Neural cell (in vitro differentiated cells): Measurements from ENCODE around the gene PKNOX2. TPM values are rescaled to one million over a fixed set of nuclear protein-coding genes. Genes with fewer than 3 reads are reported as not detected.

Experiments used
- H2AFZ ChIP-seq: fragments of 200-600, 300-800 bp; sonication (generic), shearing (Covaris generic); 2 replicates; pipeline ENCODE4 v1.6.0; 2014; ENCODE audit warnings: low read depth, mild to moderate bottlenecking, antibody characterized with exemption, low read length, moderate library complexity
- H3F3A ChIP-seq: fragments of 200-600 bp; shearing (Covaris generic); 2 replicates; pipeline ENCODE4 v1.6.1; 2016; ENCODE audit warnings: mild to moderate bottlenecking, moderate library complexity, mixed read lengths, antibody characterized with exemption, low read length; ENCODE audit not compliant: insufficient read depth, poor library complexity, severe bottlenecking
- H3K27ac ChIP-seq: fragments of 200-600, 300-800 bp; sonication (generic), shearing (Covaris generic); 2 replicates; pipeline ENCODE4 v1.5.1; 2014; ENCODE audit warnings: mild to moderate bottlenecking, low read length, moderate library complexity
- H3K27me3 ChIP-seq: fragments of 300-800, 200-600 bp; sonication (generic), shearing (Covaris generic); 2 replicates; pipeline ENCODE4 v1.6.0; 2014; ENCODE audit warnings: mild to moderate bottlenecking, low read depth, low read length, moderate library complexity; ENCODE audit not compliant: insufficient read depth
- H3K36me3 ChIP-seq: fragments of 300-800, 200-600 bp; sonication (generic), shearing (Covaris generic); 2 replicates; pipeline ENCODE4 v1.5.1; 2014; ENCODE audit warnings: mild to moderate bottlenecking, antibody characterized with exemption, low read length, moderate library complexity; ENCODE audit not compliant: insufficient read depth
- H3K4me2 ChIP-seq: fragments of 300-800, 200-600 bp; sonication (generic), shearing (Covaris generic); 2 replicates; pipeline ENCODE4 v1.6.0; 2014; ENCODE audit warnings: mild to moderate bottlenecking, low read length
- H3K4me3 ChIP-seq: fragments of 300-800, 200-600 bp; sonication (generic), shearing (Covaris generic); 2 replicates; pipeline ENCODE4 v1.5.1; 2014; ENCODE audit warnings: mild to moderate bottlenecking, low read length, moderate library complexity
- H3K79me2 ChIP-seq: fragments of 200-600 bp; shearing (Covaris generic); replicated peaks from 2 replicates; pipeline ENCODE4 v1.6.0; 2014; ENCODE audit warnings: mild to moderate bottlenecking, low read length, moderate library complexity; ENCODE audit not compliant: insufficient read depth
- H3K9ac ChIP-seq: fragments of 300-800, 200-600 bp; sonication (generic), shearing (Covaris generic); 2 replicates; pipeline ENCODE4 v1.6.1; 2016; ENCODE audit warnings: mild to moderate bottlenecking, low read length, mixed read lengths
- H3K9me2 ChIP-seq: fragments of 200-600 bp; shearing (Covaris generic); 2 replicates; pipeline ENCODE4 v1.6.1; 2016; ENCODE audit warnings: mild to moderate bottlenecking, low read length, mixed read lengths; ENCODE audit not compliant: insufficient read depth
- H3K9me3 ChIP-seq: fragments of 200-600, 300-800 bp; sonication (generic), shearing (Covaris generic); 2 replicates; pipeline ENCODE4 v1.6.1; 2016; ENCODE audit warnings: mild to moderate bottlenecking, mixed run types, low read length, moderate library complexity, mixed read lengths
- H4K20me1 ChIP-seq: fragments of 200-600 bp; shearing (Covaris generic); 2 replicates; pipeline ENCODE4 v1.6.1; 2016; ENCODE audit warnings: mild to moderate bottlenecking, mixed run types; ENCODE audit not compliant: insufficient read depth
- CTCF ChIP-seq: fragments of 450-650 bp; IDR thresholded peaks from 2 replicates; pipeline ENCODE4 v1.5.1; 2014; ENCODE audit warnings: antibody characterized with exemption, mild to moderate bottlenecking, moderate library complexity; ENCODE audit not compliant: poor library complexity, severe bottlenecking
- EP300 ChIP-seq: fragments of 450-650 bp; conservative IDR thresholded peaks from 2 replicates; pipeline ENCODE4 v1.6.1; 2014; ENCODE audit warnings: antibody characterized with exemption, mild to moderate bottlenecking, moderate library complexity; ENCODE audit not compliant: poor library complexity, severe bottlenecking
- EZH2 ChIP-seq: fragments of 200-600, 300-800 bp; shearing (Covaris generic), sonication (generic); IDR thresholded peaks from 2 replicates; pipeline ENCODE4 v1.6.1; 2014; ENCODE audit warnings: antibody characterized with exemption, low read length, borderline replicate concordance, mild to moderate bottlenecking; ENCODE audit not compliant: insufficient read depth, poor library complexity, severe bottlenecking
- MXI1 ChIP-seq: fragments of 450-650 bp; conservative IDR thresholded peaks from 2 replicates; pipeline ENCODE4 v1.6.1; 2014; ENCODE audit warnings: antibody characterized with exemption, mild to moderate bottlenecking; ENCODE audit not compliant: poor library complexity, severe bottlenecking
- POLR2AphosphoS5 ChIP-seq: IDR thresholded peaks from 2 replicates; pipeline ENCODE4 v1.6.1; 2012
- RAD21 ChIP-seq: fragments of 450-650 bp; conservative IDR thresholded peaks from 2 replicates; pipeline ENCODE4 v1.6.1; 2014; ENCODE audit warnings: antibody characterized with exemption, mild to moderate bottlenecking, moderate library complexity
- REST ChIP-seq: IDR thresholded peaks from 2 replicates; pipeline ENCODE4 v1.6.1; 2012; ENCODE audit warnings: borderline replicate concordance
- SMC3 ChIP-seq: fragments of 450-650 bp; conservative IDR thresholded peaks from 2 replicates; pipeline ENCODE4 v1.6.1; 2014; ENCODE audit warnings: antibody characterized with exemption, mild to moderate bottlenecking, moderate library complexity; ENCODE audit not compliant: poor library complexity
- TAF1 ChIP-seq: IDR thresholded peaks from 2 replicates; pipeline ENCODE4 v1.6.1; 2012; ENCODE audit warnings: low read depth
- polyA plus RNA-seq: library from polyadenylated mRNA; depleted of rRNA; stranded (reverse); fragments of >200 nt; gene quantifications from 2 replicates; pipeline ENCODE4 v1.2.3, GENCODE V29; 2014

Gene PKNOX2
- polyA plus RNA-seq, 1 donor from 2014 or later = 0.99 TPM

- Histone ChIP-seq H3F3A (no peaks in the 10 kb centered on the region), H3K27me3 (no peaks in the 10 kb centered on the region), H3K27ac (no peak overlapping the region), H3K9me2 (no peaks in the 10 kb centered on the region), H3K9ac (no peak overlapping the region), H2AFZ (no peak overlapping the region), H4K20me1 (no peaks in the 10 kb centered on the region), H3K4me2 (no peak overlapping the region), H3K79me2 (no peaks in the 10 kb centered on the region), H3K36me3 (no peaks in the 10 kb centered on the region), H3K4me3 (no peak overlapping the region), H3K9me3 (no peaks in the 10 kb centered on the region)
- TF ChIP-seq RAD21 = no peak
- TF ChIP-seq CTCF = no peak
- TF ChIP-seq SMC3 = no peak
- TF ChIP-seq EP300 = no peak
- TF ChIP-seq TAF1 = no peak
- no peak for TF ChIP-seq MXI1
- no peak for TF ChIP-seq REST
- TF ChIP-seq POLR2AphosphoS5 = no peak
- no peak for TF ChIP-seq EZH2
Measured at GRCh38 chr11:125201525-125202141, 37.1 kb downstream of the PKNOX2 start.

- no peaks in the 10 kb centered on the region for H3K9me2 ChIP-seq
- H3K36me3 ChIP-seq = no peaks in the 10 kb centered on the region
- H3F3A ChIP-seq = no peaks in the 10 kb centered on the region
- H3K27me3 ChIP-seq = no peaks in the 10 kb centered on the region
- H3K4me2 ChIP-seq = no peak overlapping the region
- H3K79me2 ChIP-seq = no peaks in the 10 kb centered on the region
- H4K20me1 ChIP-seq = no peaks in the 10 kb centered on the region
- no peak overlapping the region for H3K9ac ChIP-seq
- no peak overlapping the region for H3K27ac ChIP-seq
- no peak overlapping the region for H2AFZ ChIP-seq
- no peak overlapping the region for H3K4me3 ChIP-seq
- TF ChIP-seq POLR2AphosphoS5 (no peak), SMC3 (no peak), REST (no peak), MXI1 (no peak), CTCF (no peak), EP300 (no peak), EZH2 (no peak), RAD21 (no peak), TAF1 (no peak)
- H3K9me3 ChIP-seq = no peaks in the 10 kb centered on the region
Measured at GRCh38 chr11:125202362-125202880, 37.9 kb downstream of the PKNOX2 start.
